GM12878 (cell line): ENCODE data around the gene ACACA. TPM values are rescaled to one million over a fixed set of nuclear protein-coding genes. Genes with fewer than 3 reads are reported as not detected.

Experiments
- FOXK2 ChIP-seq: fragments of 450-650 bp; IDR thresholded peaks from 2 replicates; pipeline ENCODE4 v1.6.1; 2017; ENCODE audit warnings: mild to moderate bottlenecking, moderate library complexity
- POU2F2 ChIP-seq: IDR thresholded peaks from 3 replicates; pipeline ENCODE4 v1.6.1; 2011; ENCODE audit warnings: low read depth, mild to moderate bottlenecking, low read length, borderline replicate concordance
- SMARCA5 ChIP-seq: fragments of 450-650 bp; IDR thresholded peaks from 2 replicates; pipeline ENCODE4 v1.6.1; 2017; ENCODE audit warnings: mild to moderate bottlenecking
- polyA plus RNA-seq, 11 experiments: library from polyadenylated mRNA; depleted of rRNA in 4 of 11; unstranded in 6 of 11; stranded (reverse) in 5 of 11; fragments of >200 nt; fragmentation: Nextera tagmentation in 4 of 11; fragmentation: Illumina TruSeq in 1 of 11; extraction: Ambion mirVana in 4 of 11; extraction: Trizol in 1 of 11; gene quantifications; 1 replicate in 1 of 11; 2 replicates in 10 of 11; pipeline versions ENCODE4 v1.2.1 to v1.2.3, GENCODE V29; 2011 to 2016; ENCODE audit warnings: inconsistent platforms in 2 of 11, missing spikeins in 2 of 11, low read depth in 1 of 11
- total RNA-seq, 4 experiments: library from RNA; depleted of rRNA in 3 of 4; stranded (reverse); fragments of >200 nt in 3 of 4; fragmentation: Illumina TruSeq in 1 of 4; extraction: Trizol in 1 of 4; gene quantifications; 2 replicates each; pipeline versions ENCODE4 v1.2.1 to v1.2.3, GENCODE V29; 2013 to 2021
- TF ChIP-seq, protein P1 (sequence below): fragments of 450-650 bp; IDR thresholded peaks from 2 replicates; pipeline ENCODE4 v1.6.1; 2017; ENCODE audit warnings: mild to moderate bottlenecking, moderate library complexity
- TF ChIP-seq, protein P2 (sequence below): fragments of 450-650 bp; conservative IDR thresholded peaks from 2 replicates; pipeline ENCODE4 v1.6.1; 2017; ENCODE audit warnings: mild to moderate bottlenecking, moderate library complexity

Gene ACACA
- total and polyA plus RNA-seq, 10 of the 15 experiments (the other 5 are each of a cell fraction or from before 2014, with no cell fraction given): 12.9 to 74.2 (median 32.0) TPM

DNA sequence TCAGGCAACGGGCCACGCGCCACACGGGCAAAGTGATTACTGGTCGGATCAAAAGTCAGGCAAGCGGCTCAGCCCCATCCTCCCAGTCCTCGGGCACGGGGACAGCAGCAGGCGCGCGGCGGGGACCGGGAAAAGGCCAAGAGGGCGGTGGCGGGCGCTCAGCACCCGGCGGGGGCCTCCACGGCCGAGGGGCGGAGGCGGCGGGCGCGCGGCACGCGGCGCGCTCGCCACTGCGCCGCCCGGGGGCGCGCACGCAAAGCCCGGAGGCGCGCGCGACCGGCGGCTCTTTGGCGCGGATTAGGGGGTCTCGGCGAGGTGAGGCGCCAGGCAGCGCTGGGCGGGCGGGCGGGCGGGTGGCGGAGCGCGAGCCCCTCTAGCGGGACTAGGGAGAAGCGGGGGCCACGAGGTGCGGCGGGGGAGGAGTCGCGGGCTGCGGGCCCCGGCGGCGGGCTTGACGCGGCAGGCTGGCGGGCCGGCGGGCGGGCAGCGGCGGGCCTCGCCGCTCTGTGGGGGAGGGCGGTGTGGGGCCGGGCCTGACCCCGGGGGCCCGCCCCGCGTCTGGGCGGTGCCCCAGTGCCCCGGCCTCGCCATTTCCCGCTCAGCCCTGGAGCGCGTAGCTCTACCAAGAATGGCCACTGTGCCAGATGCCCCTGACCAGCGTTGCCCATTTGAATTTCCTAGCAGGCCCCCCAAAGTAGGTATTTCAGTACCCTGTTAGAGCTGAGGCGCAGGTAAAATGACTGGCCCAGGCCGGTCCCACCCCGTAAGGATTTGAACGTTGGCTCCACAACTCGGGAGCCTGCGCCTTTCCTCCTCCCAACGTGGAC is at the start of gene ACACA, which contains the start of gene TADA2A (continued):
- TF ChIP-seq, protein P1, sequence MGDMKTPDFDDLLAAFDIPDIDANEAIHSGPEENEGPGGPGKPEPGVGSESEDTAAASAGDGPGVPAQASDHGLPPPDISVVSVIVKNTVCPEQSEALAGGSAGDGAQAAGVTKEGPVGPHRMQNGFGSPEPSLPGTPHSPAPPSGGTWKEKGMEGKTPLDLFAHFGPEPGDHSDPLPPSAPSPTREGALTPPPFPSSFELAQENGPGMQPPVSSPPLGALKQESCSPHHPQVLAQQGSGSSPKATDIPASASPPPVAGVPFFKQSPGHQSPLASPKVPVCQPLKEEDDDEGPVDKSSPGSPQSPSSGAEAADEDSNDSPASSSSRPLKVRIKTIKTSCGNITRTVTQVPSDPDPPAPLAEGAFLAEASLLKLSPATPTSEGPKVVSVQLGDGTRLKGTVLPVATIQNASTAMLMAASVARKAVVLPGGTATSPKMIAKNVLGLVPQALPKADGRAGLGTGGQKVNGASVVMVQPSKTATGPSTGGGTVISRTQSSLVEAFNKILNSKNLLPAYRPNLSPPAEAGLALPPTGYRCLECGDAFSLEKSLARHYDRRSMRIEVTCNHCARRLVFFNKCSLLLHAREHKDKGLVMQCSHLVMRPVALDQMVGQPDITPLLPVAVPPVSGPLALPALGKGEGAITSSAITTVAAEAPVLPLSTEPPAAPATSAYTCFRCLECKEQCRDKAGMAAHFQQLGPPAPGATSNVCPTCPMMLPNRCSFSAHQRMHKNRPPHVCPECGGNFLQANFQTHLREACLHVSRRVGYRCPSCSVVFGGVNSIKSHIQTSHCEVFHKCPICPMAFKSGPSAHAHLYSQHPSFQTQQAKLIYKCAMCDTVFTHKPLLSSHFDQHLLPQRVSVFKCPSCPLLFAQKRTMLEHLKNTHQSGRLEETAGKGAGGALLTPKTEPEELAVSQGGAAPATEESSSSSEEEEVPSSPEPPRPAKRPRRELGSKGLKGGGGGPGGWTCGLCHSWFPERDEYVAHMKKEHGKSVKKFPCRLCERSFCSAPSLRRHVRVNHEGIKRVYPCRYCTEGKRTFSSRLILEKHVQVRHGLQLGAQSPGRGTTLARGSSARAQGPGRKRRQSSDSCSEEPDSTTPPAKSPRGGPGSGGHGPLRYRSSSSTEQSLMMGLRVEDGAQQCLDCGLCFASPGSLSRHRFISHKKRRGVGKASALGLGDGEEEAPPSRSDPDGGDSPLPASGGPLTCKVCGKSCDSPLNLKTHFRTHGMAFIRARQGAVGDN: peak; percentile 72; the same call in 1 of the 2 replicates
- TF ChIP-seq FOXK2 (no peak), SMARCA5 (peak; percentile 72; the same call in 1 of the 2 replicates), POU2F2 (peak; percentile 69; the same call in 1 of the 3 replicates)
- TF ChIP-seq, protein P2, sequence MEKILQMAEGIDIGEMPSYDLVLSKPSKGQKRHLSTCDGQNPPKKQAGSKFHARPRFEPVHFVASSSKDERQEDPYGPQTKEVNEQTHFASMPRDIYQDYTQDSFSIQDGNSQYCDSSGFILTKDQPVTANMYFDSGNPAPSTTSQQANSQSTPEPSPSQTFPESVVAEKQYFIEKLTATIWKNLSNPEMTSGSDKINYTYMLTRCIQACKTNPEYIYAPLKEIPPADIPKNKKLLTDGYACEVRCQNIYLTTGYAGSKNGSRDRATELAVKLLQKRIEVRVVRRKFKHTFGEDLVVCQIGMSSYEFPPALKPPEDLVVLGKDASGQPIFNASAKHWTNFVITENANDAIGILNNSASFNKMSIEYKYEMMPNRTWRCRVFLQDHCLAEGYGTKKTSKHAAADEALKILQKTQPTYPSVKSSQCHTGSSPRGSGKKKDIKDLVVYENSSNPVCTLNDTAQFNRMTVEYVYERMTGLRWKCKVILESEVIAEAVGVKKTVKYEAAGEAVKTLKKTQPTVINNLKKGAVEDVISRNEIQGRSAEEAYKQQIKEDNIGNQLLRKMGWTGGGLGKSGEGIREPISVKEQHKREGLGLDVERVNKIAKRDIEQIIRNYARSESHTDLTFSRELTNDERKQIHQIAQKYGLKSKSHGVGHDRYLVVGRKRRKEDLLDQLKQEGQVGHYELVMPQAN: peak; percentile 80
- TF ChIP-seq, all 136 proteins: peak for 34
